Panc1 (cell line): Measurements from ENCODE around the gene SLC6A19. TPM values are rescaled to one million over a fixed set of nuclear protein-coding genes. Genes with fewer than 3 reads are reported as not detected.

Source experiments
- ATAC-seq: fragments of 200-7000 bp; cut with Tn5 transposase; 2 replicates; pipeline ENCODE4 v1.9.1; 2020; ENCODE audit warnings: mild to moderate bottlenecking, moderate library complexity
- BruUV-seq: library from RNA; stranded (reverse); fragments of 400-500 nt; replicated peaks from 2 replicates; lab custom pipeline; 2021; lab: Mats Ljungman, UMichigan
- CTCF ChIA-PET: fragments of 300-600 bp; sonication (Branson Sonifier 250); formaldehyde crosslinking; loops from one replicate; lab custom pipeline; 2022; ENCODE audit warnings: antibody characterized with exemption; lab: Charles Lee
- POLR2A ChIA-PET: fragments of 300-600 bp; sonication (Branson Sonifier 250); formaldehyde crosslinking; loops from one replicate; lab custom pipeline; 2022; ENCODE audit warnings: antibody characterized with exemption; lab: Charles Lee
- DNase-seq: peaks from one replicate; pipeline ENCODE4 v3.0.0-alpha.2; 2010; ENCODE audit warnings: low read depth, low spot score
- H3K27ac ChIP-seq: 2 replicates; pipeline ENCODE4 v1.5.1; 2011; ENCODE audit warnings: mild to moderate bottlenecking, low read length, inconsistent platforms
- H3K27me3 ChIP-seq: fragments of 200-500 bp; sonication (Bioruptor generic); 2 replicates; pipeline ENCODE4 v1.6.0; 2014; ENCODE audit warnings: low read length, inconsistent platforms; ENCODE audit not compliant: control insufficient read depth, insufficient read depth
- H3K36me3 ChIP-seq: fragments of 200-500 bp; sonication (Bioruptor generic); 2 replicates; pipeline ENCODE4 v1.5.1; 2014; ENCODE audit warnings: inconsistent platforms, mild to moderate bottlenecking, low read length, moderate library complexity; ENCODE audit not compliant: control insufficient read depth, insufficient read depth
- H3K4me1 ChIP-seq: 2 replicates; pipeline ENCODE4 v1.5.1; 2011; ENCODE audit warnings: inconsistent platforms, mild to moderate bottlenecking, low read length, moderate library complexity; ENCODE audit not compliant: control insufficient read depth, insufficient read depth
- H3K4me3 ChIP-seq, 2 experiments: 2 replicates each; pipeline ENCODE4 v1.5.1; 2011 to 2012; ENCODE audit warnings: low read depth in 2 of 2, low read length in 2 of 2, mild to moderate bottlenecking in 2 of 2, inconsistent platforms in 1 of 2, moderate library complexity in 1 of 2
- H3K9me3 ChIP-seq: fragments of 200-500 bp; sonication (Bioruptor generic); 2 replicates; pipeline ENCODE4 v1.5.1; 2014; ENCODE audit warnings: low read depth, mild to moderate bottlenecking, inconsistent platforms, low read length, moderate library complexity; ENCODE audit not compliant: control insufficient read depth, insufficient read depth
- POLR2AphosphoS5 ChIP-seq: IDR thresholded peaks from 2 replicates; pipeline ENCODE4 v1.6.1; 2012; ENCODE audit warnings: mild to moderate bottlenecking, low read depth, low read length, moderate library complexity
- SIN3A ChIP-seq: IDR thresholded peaks from 2 replicates; pipeline ENCODE4 v1.6.1; 2012; ENCODE audit warnings: low read depth, mild to moderate bottlenecking, low read length, moderate library complexity, borderline replicate concordance; ENCODE audit not compliant: insufficient read depth
- TCF7L2 ChIP-seq: IDR thresholded peaks from 2 replicates; pipeline ENCODE4 v1.6.1; 2011; ENCODE audit warnings: mild to moderate bottlenecking, low read depth, low read length, inconsistent platforms
- in situ Hi-C: cut with HindIII; loops from 2 replicates; pipeline ENCODE4 v1.10.0; 2016; ENCODE audit warnings: low sequenced_read_pairs, low pct_unique_long_range_greater_than_20kb
- intact Hi-C: fragments of 100-400 bp; cut with micrococcal nuclease; formaldehyde crosslinking; loops from one replicate; pipeline ENCODE4 v1.10.0; 2022; ENCODE audit not compliant: unreplicated experiment
- total RNA-seq: library from RNA; stranded (reverse); gene quantifications from one replicate; pipeline ENCODE4 v1.2.1, GENCODE V29; 2021; ENCODE audit not compliant: unreplicated experiment
- TF ChIP-seq, protein P1 (sequence below): fragments of 450-650 bp; IDR thresholded peaks from 2 replicates; pipeline ENCODE4 v1.5.1; 2017; ENCODE audit warnings: mild to moderate bottlenecking
- TF ChIP-seq, protein P2 (sequence below), 2 experiments: IDR thresholded peaks; 2 replicates each; pipeline ENCODE4 v1.6.1; 2011 to 2012; ENCODE audit warnings: low read depth in 2 of 2, control low read depth in 1 of 2, low read length in 1 of 2, mild to moderate bottlenecking in 1 of 2, moderate library complexity in 1 of 2; ENCODE audit not compliant: insufficient read depth in 1 of 2

SLC6A19 gene
- total RNA-seq, 1 experiment from 2014 or later = 0.23 TPM

DNA sequence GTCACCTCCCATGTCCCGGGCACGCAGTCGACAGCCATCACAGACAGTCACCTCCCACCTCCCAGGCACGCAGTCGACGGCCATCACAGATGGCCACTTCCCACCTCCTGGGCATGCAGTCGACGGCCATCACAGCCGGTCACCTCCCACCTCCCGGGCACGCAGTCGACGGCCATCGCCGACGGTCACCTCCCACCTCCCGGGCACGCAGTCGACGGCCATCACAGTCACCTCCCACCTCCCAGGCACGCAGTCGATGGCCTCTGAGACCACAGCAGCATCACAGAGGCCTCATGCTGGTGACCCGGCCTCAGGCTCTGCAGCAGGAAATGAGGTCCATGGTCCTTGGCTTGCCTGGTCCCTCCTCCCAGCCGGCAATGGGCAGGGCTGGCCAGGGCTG lies 5.5 kb upstream of the SLC6A19 start:
- peaks cover 2% of the 10 kb centered on the region; the same call in 1 of the 2 replicates for H3K4me1 ChIP-seq
- no peaks in the 10 kb centered on the region for H3K9me3 ChIP-seq
- POLR2A ChIA-PET = no interaction called here
- in situ Hi-C loops = no loop called here
- ATAC-seq (no peak), DNase-seq (no peak)
- CTCF ChIA-PET = interaction anchor here (0.9 kb wide), 1 partner anchor 9 kb away, joined by 5 read pairs; no protein-coding TSS in a partner anchor
- intact Hi-C loops = no loop called here
- H3K27me3 ChIP-seq = peaks cover 4% of the 10 kb centered on the region
- no TSS peak for BruUV-seq
- no peaks in the 10 kb centered on the region for H3K36me3 ChIP-seq
- TF ChIP-seq, protein P1, sequence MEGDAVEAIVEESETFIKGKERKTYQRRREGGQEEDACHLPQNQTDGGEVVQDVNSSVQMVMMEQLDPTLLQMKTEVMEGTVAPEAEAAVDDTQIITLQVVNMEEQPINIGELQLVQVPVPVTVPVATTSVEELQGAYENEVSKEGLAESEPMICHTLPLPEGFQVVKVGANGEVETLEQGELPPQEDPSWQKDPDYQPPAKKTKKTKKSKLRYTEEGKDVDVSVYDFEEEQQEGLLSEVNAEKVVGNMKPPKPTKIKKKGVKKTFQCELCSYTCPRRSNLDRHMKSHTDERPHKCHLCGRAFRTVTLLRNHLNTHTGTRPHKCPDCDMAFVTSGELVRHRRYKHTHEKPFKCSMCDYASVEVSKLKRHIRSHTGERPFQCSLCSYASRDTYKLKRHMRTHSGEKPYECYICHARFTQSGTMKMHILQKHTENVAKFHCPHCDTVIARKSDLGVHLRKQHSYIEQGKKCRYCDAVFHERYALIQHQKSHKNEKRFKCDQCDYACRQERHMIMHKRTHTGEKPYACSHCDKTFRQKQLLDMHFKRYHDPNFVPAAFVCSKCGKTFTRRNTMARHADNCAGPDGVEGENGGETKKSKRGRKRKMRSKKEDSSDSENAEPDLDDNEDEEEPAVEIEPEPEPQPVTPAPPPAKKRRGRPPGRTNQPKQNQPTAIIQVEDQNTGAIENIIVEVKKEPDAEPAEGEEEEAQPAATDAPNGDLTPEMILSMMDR = no peak
- TF ChIP-seq POLR2AphosphoS5 (no peak), TCF7L2 (no peak), SIN3A (no peak)
- TF ChIP-seq, protein P2, sequence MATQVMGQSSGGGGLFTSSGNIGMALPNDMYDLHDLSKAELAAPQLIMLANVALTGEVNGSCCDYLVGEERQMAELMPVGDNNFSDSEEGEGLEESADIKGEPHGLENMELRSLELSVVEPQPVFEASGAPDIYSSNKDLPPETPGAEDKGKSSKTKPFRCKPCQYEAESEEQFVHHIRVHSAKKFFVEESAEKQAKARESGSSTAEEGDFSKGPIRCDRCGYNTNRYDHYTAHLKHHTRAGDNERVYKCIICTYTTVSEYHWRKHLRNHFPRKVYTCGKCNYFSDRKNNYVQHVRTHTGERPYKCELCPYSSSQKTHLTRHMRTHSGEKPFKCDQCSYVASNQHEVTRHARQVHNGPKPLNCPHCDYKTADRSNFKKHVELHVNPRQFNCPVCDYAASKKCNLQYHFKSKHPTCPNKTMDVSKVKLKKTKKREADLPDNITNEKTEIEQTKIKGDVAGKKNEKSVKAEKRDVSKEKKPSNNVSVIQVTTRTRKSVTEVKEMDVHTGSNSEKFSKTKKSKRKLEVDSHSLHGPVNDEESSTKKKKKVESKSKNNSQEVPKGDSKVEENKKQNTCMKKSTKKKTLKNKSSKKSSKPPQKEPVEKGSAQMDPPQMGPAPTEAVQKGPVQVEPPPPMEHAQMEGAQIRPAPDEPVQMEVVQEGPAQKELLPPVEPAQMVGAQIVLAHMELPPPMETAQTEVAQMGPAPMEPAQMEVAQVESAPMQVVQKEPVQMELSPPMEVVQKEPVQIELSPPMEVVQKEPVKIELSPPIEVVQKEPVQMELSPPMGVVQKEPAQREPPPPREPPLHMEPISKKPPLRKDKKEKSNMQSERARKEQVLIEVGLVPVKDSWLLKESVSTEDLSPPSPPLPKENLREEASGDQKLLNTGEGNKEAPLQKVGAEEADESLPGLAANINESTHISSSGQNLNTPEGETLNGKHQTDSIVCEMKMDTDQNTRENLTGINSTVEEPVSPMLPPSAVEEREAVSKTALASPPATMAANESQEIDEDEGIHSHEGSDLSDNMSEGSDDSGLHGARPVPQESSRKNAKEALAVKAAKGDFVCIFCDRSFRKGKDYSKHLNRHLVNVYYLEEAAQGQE (IDR thresholded peaks at IDR 0.05; ENCODE audit: insufficient read depth in 1 of 2, low read depth in 2 of 2, low read length in 1 of 2) = no peak
- no peak overlapping the region for H3K27ac ChIP-seq
- no peak overlapping the region for H3K4me3 ChIP-seq

DNA sequence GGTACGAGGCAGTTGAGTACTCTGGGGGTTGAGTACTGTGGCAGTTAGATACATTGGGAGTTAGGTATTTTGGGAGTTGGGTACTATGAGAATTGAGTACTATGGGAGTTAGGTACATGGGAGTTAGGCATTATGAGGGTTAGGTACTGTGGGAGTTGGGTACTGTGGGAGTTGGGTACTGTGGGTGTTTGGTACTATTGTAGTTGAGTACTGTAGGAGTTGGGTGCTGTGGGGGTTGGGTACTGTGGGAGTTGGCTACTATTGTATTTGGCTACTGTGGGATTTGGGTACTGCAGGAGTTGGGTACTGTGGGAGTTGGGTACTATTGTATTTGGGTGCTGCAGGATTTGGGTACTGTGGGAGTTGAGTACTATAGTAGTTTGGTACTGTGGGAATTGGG lies 4.8 kb upstream of the SLC6A19 start:
- ATAC-seq = no peak
- ChIA-PET CTCF (interaction anchor here (0.9 kb wide), 1 partner anchor 8 kb away, joined by 5 read pairs; no protein-coding TSS in a partner anchor), POLR2A (no interaction called here)
- H3K9me3 ChIP-seq = no peaks in the 10 kb centered on the region
- TF ChIP-seq, protein P1 = no peak
- TF ChIP-seq TCF7L2 (no peak), POLR2AphosphoS5 (no peak), SIN3A (no peak)
- TF ChIP-seq, protein P2 (IDR thresholded peaks at IDR 0.05; ENCODE audit: insufficient read depth in 1 of 2, low read depth in 2 of 2, low read length in 1 of 2) = no peak
- intact Hi-C loops = no loop called here
- no peak overlapping the region for H3K27ac ChIP-seq
- H3K36me3 ChIP-seq = no peaks in the 10 kb centered on the region
- in situ Hi-C loops = no loop called here
- H3K4me1 ChIP-seq = peaks cover 4% of the 10 kb centered on the region; the same call in 1 of the 2 replicates
- no peak overlapping the region for H3K4me3 ChIP-seq
- peaks cover 3% of the 10 kb centered on the region; the same call in 1 of the 2 replicates for H3K27me3 ChIP-seq
- BruUV-seq = no TSS peak
- no peak for DNase-seq
